HG03025 (cell line): ENCODE measurements around the gene RAB11FIP3.
"Not testable (repeated sequence)": the region's sequence is repeated elsewhere in the genome, so short reads cannot be mapped to it uniquely, and the experiment has no call there.

Experiments used
- ATAC-seq: cut with Tn5 transposase; IDR thresholded peaks from one replicate; pipeline ENCODE4 v1.9.1; 2021; ENCODE audit warnings: mild to moderate bottlenecking, moderate library complexity; ENCODE audit not compliant: unreplicated experiment, low FRiP score

The RAB11FIP3 gene

DNA sequence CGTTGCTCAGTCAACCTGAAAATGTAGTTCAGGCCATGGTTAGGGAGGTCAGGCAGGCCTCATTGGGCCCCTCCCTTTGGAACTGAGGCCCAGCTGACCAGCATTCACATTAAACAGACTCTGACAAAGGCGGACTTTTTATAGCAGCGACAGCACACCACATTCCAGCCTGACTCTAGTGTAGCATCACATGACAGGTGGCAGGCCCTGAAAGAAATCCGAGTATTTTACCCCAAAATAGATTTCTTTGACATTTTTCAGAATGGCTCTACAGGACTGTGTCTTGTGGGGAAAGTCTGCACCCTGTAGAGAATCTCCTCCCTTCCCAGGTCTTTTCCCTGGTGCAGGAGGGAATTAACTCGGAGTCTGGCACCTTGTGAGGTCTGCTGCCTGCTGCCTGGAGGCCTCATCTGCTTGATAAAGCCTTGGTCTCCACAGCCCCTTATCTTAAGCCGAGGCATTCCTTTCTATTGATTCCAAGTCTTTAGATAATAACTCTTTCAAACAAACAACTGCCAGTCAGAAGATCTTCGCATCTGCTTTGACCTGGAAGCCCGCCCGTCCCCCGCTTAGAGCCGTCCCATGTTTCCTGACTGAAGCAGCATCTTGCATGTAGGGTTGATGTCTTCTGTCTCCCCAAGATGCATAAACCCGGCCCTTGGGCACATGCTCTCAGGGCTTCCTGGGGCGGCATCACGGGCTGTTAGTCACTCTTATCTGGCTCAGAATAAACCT lies 58.1 kb downstream of the RAB11FIP3 start:
- ATAC-seq: no peak

DNA sequence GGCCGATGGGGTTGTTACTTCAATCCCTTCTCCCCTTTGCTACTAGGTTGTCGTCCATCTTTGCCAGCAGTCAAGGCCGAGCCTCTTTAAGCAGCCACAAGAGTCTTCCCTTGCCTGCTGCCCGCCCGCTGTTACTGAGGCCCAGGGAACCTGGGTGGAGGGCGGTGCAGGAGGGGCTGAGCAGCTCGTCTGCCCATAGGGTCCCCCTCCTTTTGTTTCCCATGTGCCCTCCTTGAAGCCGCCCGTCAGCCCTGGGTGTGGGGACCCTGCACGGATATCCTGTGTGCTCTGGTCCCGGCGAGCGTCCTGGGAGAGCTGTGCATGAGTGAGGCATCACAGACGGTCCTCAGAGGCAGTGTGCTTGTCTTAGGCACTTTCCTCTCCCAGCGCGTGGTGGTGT lies 64.2 kb downstream of the RAB11FIP3 start:
- no peak for ATAC-seq

DNA sequence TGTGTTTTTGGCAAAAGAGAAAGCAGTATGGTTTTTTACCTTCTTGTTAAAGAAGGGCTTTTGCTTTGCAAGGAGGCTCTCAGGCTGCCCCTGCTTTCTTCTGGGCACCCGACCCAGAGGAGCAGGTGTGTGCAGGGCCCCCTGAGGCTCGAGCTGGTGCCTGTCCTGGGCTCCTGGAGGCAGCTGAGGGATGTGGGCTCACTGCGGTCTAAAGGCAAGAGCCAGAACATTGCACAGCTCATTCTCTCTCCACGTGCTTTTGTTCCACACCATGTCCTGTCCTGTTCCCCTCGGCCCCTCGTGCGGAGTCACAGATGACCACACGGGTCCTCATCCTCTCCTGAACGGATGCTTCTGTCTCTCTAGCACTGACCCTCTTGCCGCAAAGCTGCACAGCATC lies 65.3 kb downstream of the RAB11FIP3 start:
- ATAC-seq: no peak

DNA sequence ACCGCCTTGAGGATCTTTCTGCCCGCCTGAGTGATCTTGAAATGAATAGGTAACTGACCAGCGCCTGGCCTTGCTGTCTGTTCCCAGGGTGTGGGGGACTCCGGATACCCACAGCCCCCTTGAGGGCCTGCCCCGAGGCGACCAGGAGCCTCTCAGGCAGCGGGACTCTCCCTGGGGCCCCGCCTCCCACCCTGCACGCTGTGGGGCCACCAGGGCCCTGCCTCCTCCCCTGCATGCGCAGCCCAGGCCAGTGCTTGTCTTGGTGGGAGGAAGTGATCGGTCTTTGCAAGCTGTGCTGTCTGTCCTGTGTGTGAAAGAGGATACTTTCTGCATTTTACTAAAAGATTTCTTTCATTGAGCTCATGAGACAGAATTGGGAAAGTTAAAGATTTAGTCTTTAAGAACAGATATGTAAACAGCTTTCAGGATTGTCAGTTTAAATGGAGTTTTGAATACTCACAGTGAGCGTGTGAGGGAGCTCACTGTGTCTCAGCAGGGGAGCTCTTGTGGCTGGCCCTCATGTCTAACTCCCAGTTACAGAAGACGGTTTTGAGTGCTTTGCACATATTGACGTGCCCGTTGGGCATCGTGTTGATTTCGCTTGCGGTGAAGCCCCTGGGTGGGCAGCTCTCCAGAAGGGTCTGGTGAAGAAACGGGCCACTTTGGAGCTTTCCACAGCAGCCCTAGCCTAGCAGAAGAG lies 65.9 kb downstream of the RAB11FIP3 start:
- ATAC-seq: no peak

DNA sequence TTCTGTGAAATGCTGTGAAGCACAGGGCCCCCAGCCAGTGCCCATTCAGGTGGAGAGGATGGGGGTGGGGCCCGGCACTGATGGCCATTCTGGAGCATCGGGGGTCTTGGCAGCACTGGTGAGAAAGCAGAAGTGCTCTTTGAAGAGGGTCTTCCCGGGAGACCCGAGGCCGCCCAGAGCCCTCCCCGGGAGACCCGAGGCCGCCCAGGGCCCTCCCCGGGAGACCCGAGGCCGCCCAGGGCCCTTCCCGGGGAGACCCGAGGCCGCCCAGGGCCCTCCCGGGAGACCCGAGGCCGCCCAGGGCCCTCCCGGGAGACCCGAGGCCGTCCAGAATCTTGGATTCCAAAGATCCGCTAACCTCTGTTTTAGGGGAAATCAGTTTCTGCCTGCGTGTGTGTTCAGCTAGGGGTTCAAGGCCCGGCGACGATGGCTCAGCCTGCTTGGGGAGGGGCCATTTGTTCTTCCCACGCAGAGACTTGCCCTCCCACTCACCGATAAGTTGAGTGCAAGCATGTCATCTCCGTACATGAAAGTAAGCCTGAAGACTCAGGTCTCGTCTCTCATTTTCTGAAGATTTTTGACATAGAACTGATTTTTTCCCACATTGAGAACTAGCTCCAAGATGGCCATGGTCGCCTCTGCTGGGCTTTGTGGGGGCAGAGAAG lies 66.9 kb downstream of the RAB11FIP3 start:
- ATAC-seq: no peak

DNA sequence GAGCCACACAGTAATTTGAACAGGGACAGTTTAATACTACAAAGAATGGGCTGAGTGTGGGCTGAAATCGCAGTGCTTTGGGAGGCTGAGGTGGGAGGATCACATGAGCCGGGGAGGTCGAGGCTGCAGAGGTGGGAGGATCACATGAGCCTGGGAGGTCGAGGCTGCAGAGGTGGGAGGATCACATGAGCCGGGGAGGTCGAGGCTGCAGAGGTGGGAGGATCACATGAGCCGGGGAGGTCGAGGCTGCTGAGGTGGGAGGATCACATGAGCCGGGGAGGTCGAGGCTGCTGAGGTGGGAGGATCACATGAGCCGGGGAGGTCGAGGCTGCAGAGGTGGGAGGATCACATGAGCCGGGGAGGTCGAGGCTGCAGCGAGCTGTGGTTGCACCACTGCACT lies 69.2 kb downstream of the RAB11FIP3 start:
- not testable (repeated sequence) for ATAC-seq

DNA sequence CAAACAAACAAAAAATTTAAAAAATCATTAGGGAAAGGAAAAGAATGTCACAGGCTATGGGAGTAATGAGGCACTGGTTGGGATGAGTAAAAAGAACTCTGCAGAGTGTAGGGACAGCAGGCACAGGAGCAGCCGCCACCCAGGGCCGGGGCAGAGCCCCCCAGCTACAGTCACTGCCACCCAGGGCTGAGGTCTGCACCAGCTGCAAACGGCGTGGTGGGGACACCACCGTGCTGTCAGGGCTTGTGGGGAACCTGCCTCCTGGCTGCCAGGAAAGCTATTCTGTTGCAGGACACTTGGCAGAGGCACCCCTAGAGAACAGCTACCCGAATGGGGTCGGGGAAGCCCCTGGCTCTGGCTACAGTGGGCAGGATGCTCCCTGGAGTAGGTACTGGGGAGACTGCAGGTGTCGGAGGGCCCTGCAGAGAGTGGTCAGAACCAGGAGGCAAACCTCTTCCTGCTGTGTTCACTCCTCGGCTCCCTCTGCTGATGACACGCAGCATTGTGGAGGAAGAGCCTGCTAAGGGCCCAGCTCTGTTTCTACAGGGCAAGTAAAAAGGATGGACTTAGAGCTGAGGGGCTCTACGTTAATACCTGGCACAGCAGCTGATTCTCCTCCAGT lies 69.8 kb downstream of the RAB11FIP3 start:
- ATAC-seq: no peak

DNA sequence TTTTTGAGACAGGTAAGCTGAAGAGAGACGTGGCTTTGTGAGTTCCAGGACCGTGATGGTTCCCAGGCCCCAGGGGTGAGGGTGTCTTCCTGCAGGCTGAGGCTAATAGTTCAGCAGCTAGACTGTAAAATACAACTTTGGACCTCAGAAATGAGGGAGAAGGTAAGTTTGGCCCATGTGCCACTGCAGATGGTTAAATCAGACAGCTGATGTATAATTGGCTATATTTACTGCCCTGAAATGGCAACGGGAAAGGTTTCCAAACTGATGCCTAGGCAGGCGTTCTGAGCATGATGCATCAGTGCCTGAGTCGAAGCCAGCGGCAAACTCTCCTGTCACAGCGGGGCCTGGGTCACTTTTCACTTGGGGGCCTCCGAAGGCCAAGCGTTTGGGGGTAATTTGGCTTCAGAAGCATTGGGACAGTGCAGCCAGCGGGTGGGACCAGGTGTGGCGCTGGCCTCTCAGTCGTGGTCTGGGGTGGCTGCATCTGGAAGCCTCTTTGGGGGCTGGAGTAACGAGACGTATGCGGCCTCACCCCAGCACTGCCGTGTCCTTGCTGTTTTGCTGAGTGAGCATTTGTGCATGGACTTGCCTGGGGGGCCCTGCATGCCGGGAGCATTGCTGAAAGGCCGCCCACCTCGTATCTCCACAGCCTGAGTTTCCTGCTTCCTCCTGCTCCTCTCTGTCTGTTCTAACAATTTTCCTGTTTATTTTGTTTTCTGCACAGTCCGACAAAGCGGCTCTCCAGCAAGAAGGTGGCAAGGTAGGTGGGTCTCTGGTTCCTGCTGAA lies 70.8 kb downstream of the RAB11FIP3 start:
- ATAC-seq: no peak

DNA sequence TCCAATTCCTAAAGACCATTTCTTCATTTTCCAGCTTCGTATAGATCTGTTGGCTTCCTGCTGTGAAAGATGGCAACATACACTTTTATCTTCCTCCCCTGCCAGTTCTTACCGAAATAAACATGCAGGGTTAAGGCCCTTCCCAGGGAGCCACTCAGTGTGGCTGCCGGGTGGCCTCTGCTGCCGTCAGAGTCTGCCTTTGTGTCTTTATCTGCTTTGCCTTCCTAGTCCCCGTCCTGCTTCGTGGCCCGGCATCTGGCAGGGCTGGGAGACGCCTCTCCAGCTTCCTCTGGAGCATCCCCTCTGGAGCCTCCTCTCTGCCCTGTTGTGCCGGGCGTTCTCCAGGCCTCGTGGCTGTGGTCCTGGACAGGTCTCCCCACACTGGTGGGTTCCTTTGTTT lies 71.8 kb downstream of the RAB11FIP3 start:
- ATAC-seq: no peak

DNA sequence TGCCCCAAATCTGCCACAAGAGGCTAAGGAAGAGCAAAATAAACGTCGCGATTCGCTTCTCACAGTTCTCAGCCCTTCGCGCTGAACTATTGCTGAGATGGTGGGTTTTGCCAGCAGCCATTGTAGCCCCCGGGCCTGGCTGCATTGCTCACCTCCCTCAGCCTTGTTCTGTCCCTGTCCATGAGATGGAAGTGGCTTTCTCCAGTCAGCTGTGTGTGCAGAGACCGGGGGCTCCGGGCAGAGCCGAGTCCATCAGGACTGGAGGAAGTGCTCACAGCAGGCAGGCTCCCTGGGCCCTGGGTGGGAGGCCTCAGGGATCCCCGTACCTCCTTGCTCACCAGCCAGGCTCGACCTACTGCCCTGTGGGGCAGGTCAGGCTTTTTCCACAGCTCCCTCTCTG lies 74.5 kb downstream of the RAB11FIP3 start:
- no peak for ATAC-seq

DNA sequence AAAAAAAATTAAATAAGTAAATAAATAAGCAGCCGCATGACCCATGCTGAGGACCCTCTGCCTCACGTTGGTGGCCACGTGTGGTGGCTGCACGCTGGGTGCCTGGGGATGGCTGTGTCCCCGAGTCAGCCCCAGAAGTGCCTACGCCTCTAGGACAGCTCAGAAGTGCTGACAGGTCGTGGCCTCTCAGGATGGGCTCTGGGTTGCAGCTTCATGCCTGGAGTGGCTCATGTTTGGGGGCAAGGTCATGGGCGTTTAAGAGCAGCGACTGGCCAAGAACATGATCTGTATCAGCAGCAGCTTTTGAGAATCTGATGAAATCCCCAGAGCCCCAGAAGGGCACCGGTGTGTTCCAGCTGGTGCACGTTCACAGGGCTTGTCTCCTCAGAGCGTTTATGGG lies 75.3 kb downstream of the RAB11FIP3 start:
- ATAC-seq: no peak

DNA sequence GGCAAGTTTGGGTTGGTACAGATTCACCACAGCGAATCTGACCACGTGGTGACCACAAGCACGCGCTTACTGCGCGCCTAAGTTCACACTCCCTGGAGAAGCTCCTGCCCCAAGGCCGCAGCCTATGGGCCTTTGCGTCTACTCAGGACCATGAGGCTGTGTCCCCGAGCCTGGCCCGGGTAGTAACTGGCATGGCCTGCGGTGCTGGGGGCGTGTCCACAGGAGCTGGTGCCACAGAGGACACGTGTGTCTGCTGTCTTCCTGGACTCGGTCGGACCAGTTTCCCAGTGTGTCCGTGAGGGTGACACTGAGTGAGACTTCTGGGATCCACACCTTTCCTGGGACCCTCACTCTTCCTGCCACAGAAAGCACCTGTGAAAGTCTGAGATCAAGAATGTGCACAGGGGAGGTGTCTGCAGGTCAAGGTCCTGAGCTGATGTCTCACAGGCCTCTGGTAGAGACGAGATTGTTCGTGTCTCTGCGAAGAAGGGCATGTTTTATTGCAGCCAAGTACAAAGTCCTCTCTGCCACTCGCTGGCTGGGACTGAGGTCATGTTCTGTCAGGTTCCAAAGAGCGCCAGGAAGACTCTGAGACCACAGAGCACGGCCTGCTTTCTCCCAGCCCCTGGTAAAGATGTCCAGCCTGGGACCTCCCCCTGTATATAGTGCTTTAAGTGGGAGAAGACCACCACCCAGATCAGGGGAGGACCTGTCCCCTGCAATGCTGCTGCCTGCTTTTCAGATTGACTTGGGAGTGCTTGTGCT lies 76.9 kb downstream of the RAB11FIP3 start:
- no peak for ATAC-seq

DNA sequence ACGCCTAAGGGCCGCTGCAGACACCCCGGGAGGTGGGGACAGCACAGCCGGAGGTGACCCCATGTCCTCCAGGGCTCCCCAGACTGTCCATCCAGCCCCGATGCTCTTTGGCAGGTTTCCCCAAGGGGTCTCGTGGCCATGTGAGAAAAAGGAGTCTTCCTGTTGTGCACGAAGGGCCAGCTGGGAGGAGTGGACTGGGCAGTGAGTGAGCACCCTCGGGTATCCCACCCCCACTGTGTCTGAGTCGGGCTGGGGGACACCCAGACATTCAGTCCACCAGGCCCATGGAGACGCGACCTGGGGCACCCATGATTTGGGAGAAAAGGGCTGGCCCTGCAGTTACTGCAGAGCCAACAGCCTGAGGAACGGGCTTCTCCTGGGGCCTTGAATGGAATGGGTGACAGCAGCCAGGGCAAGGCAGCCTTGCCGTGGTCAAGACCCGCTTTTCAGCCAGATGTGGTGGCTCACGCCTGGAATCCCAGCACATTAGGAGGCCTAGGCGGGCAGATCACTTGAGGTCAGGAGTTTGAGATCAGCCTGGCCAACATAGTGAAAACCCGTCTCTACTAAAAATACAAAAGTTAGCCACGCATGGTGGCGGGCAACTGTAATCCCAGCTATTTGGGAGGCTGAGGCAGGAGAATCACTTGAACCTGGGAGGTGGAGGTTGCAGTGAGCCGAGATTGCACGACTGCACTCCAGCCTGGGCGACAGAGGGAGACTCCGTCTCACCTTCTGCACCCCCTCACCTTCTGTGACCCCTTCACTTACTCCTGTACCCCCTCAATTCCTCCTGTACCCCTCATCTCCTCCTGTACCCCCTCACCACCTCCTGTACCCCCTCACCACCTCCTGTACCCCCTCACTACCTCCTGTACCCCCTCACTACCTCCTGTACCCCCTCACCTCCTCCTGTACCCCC lies 78.0 kb downstream of the RAB11FIP3 start:
- ATAC-seq: no peak

DNA sequence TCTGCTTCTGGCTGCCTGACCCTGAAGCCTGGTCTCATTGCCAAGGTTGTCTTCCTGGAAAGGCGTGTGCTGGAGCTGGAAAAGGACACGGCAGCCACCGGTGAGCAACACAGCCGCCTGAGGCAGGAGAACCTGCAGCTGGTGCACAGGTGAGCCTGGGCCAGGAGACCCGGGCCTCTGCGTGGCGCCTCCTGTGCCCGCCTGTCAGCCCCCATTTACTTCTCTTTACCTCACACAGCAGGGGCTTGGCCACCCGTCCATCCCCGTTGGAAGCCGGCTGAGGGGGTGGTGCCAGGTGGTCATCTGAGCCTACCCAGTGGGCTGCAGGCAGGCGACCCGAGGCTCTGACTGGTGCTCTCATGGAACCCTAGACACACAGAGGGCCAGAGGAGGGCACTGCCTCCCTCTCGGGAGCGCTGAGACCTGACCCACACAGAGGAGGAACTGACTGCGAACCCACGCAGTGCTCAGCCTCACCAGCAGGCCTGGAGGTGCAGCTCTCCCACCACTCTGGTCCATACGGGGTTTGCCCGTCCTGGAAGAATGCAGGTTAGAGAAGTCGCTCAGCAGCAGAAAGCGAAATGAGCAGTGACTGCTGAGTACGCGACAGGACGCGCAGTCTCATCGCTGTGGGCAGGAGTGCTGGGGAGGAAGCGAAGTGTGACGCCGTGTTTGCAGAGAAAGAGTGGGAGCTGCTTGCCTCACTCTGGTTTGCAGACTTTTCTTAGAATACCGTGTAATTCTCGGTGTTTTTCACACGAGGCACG lies 80.2 kb downstream of the RAB11FIP3 start:
- no peak for ATAC-seq

DNA sequence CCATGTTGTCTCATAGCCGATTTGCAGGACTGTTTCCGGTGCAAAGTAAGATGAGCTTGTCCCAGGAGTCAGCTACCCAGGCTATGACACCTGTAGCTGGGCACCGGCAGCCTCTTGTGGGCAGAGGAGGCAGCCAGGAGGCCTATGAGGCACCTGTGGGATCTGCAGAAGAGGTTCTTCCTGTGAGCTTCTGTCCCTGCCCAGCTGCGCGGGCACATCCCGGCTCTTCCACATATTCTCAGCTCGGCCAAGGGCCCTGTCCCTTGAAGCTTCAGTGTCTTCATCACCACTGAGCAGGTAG lies 80.7 kb downstream of the RAB11FIP3 start:
- ATAC-seq: no peak

DNA sequence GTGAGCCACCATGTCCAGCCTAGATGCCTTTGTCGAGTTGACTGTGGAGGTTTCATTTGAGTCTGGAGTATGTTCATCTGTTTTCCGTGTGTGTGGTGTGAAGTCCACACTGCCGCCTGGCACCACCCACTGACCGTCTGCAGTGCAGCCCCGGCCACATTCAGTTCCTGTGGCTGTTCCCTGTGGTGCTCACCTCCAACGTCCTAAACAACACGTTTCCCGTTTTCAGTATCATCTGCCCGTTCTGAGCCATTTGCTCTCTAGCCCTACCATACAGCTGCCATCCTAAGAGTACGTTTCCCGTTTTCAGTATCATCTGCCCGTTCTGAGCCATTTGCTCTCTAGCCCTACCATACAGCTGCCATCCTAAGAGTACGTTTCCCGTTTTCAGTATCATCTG lies 82.1 kb downstream of the RAB11FIP3 start:
- not testable (repeated sequence) for ATAC-seq

DNA sequence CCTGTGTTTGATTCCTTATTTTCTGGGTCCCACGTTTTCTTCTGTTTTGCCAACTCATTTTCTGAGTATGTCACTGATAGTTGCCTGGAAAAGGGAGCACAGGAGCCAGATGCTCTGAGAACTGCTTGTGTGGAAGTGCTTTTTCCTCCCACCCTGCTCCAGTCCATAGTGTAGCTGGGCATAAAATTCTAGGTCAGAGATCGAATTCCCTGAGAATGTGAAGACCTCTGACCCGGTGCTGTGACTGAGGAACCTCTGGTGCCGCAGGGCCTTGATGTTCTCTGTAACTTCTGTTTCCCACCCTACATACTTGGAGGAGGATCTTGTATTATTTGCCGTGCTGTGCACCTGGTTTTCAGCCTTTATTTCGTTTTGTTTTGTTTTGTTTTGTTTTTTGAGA lies 82.5 kb downstream of the RAB11FIP3 start:
- no peak for ATAC-seq
